GM23338 (cell line): ENCODE results near the gene KIAA0586. TPM values are rescaled to one million over a fixed set of nuclear protein-coding genes. Genes with fewer than 3 reads are reported as not detected.

Experiments used
- ATAC-seq: fragments of 200-7000 bp; cut with Tn5 transposase; 3 replicates; pipeline ENCODE4 v1.9.1; 2020
- DNase-seq: peaks from one replicate; pipeline ENCODE4 v3.0.0-alpha.2; 2015; ENCODE audit warnings: low spot score
- H2AFZ ChIP-seq: fragments of 200-600 bp; sonication (generic); 2 replicates; pipeline ENCODE4 v1.8.0; 2016; ENCODE audit warnings: antibody characterized with exemption, mild to moderate bottlenecking, moderate library complexity
- H3F3A ChIP-seq: fragments of 200-600 bp; sonication (generic); replicated peaks from 2 replicates; pipeline ENCODE4 v1.8.0; 2017; ENCODE audit warnings: antibody characterized with exemption, mixed run types, low read depth
- H3K27ac ChIP-seq: fragments of 200-600 bp; sonication (generic); 2 replicates; pipeline ENCODE4 v1.6.1; 2016; ENCODE audit warnings: low read depth
- H3K27me3 ChIP-seq: fragments of 200-600 bp; sonication (generic); 2 replicates; pipeline ENCODE4 v1.8.0; 2016; ENCODE audit warnings: mild to moderate bottlenecking, mixed run types, moderate library complexity; ENCODE audit not compliant: insufficient read depth
- H3K36me3 ChIP-seq: fragments of 200-600 bp; sonication (generic); 2 replicates; pipeline ENCODE4 v1.8.0; 2016; ENCODE audit warnings: mild to moderate bottlenecking; ENCODE audit not compliant: insufficient read depth
- H3K4me1 ChIP-seq: fragments of 200-600 bp; sonication (generic); 2 replicates; pipeline ENCODE4 v1.8.0; 2016; ENCODE audit warnings: mild to moderate bottlenecking, moderate library complexity; ENCODE audit not compliant: insufficient read depth
- H3K4me2 ChIP-seq: fragments of 200-600 bp; sonication (generic); 2 replicates; pipeline ENCODE4 v1.7.1; 2017; ENCODE audit warnings: mixed run types
- H3K4me3 ChIP-seq: fragments of 200-600 bp; sonication (generic); 2 replicates; pipeline ENCODE4 v1.6.1; 2016; ENCODE audit warnings: mixed run types
- H3K79me2 ChIP-seq: fragments of 200-600 bp; sonication (generic); replicated peaks from 2 replicates; pipeline ENCODE4 v1.8.0; 2017; ENCODE audit warnings: mild to moderate bottlenecking; ENCODE audit not compliant: insufficient read depth
- H3K9me2 ChIP-seq: fragments of 200-600 bp; sonication (generic); 2 replicates; pipeline ENCODE4 v1.8.0; 2017; ENCODE audit not compliant: insufficient read depth
- H4K20me1 ChIP-seq: fragments of 200-600 bp; sonication (generic); replicated peaks from 2 replicates; pipeline ENCODE4 v1.8.0; 2017; ENCODE audit warnings: mild to moderate bottlenecking; ENCODE audit not compliant: insufficient read depth
- H3K27ac Mint-ChIP-seq: 2 replicates; pipeline ENCODE4 v1.8.0; 2020; ENCODE audit warnings: inconsistent platforms, mild to moderate bottlenecking, moderate library complexity, mixed read lengths
- H3K27me3 Mint-ChIP-seq: 3 replicates; pipeline ENCODE4 v1.8.0; 2022; ENCODE audit warnings: low read depth, mild to moderate bottlenecking, moderate library complexity, mixed read lengths, inconsistent platforms; ENCODE audit not compliant: insufficient read depth, poor library complexity
- H3K36me3 Mint-ChIP-seq: 3 replicates; pipeline ENCODE4 v1.8.0; 2021; ENCODE audit warnings: low read depth, mild to moderate bottlenecking, inconsistent platforms, moderate library complexity, mixed read lengths
- H3K4me1 Mint-ChIP-seq: 3 replicates; pipeline ENCODE4 v1.8.0; 2020; ENCODE audit warnings: mild to moderate bottlenecking, inconsistent platforms, mixed read lengths
- H3K4me3 Mint-ChIP-seq: 3 replicates; pipeline ENCODE4 v1.8.0; 2021; ENCODE audit warnings: moderate library complexity, mild to moderate bottlenecking, inconsistent platforms, mixed read lengths
- H3K9me3 Mint-ChIP-seq: 3 replicates; pipeline ENCODE4 v1.8.0; 2020; ENCODE audit warnings: moderate library complexity, mild to moderate bottlenecking, inconsistent platforms, mixed read lengths
- CREB1 ChIP-seq: fragments of 250-450 bp; sonication (Bioruptor Pico); IDR thresholded peaks from 2 replicates; pipeline ENCODE4 v1.5.0; 2020; ENCODE audit warnings: low read depth, mild to moderate bottlenecking, moderate library complexity
- CTCF ChIP-seq, 2 experiments: fragments of 200-600 bp in 1 of 2; sonication (generic) in 1 of 2; conservative IDR thresholded peaks; 2 replicates each; pipeline versions ENCODE4 v1.5.1 to v1.6.1; 2016 to 2017; ENCODE audit warnings: antibody characterized with exemption in 2 of 2, low read depth in 2 of 2, mild to moderate bottlenecking in 2 of 2, moderate library complexity in 1 of 2
- EZH2 ChIP-seq: fragments of 200-600 bp; sonication (generic); IDR thresholded peaks from one replicate; pipeline ENCODE4 v1.8.0; 2017; ENCODE audit warnings: antibody characterized with exemption, mild to moderate bottlenecking, low read depth; ENCODE audit not compliant: unreplicated experiment
- EZH2phosphoT487 ChIP-seq: fragments of 200-600 bp; sonication (generic); IDR thresholded peaks from one replicate; pipeline ENCODE4 v1.8.1; 2018; ENCODE audit warnings: antibody characterized with exemption; ENCODE audit not compliant: unreplicated experiment
- JUNB ChIP-seq: IDR thresholded peaks from one replicate; pipeline ENCODE4 v1.6.1; 2016; ENCODE audit warnings: antibody characterized with exemption; ENCODE audit not compliant: unreplicated experiment
- NANOG ChIP-seq: IDR thresholded peaks from 2 replicates; pipeline ENCODE4 v1.6.1; 2016; ENCODE audit warnings: antibody characterized with exemption, borderline replicate concordance
- POLR2AphosphoS5 ChIP-seq: IDR thresholded peaks from 2 replicates; pipeline ENCODE4 v1.6.1; 2016; ENCODE audit warnings: antibody characterized with exemption, low read depth
- REST ChIP-seq: IDR thresholded peaks from one replicate; pipeline ENCODE4 v1.6.1; 2018; ENCODE audit warnings: antibody characterized with exemption; ENCODE audit not compliant: unreplicated experiment
- STAT1 ChIP-seq: IDR thresholded peaks from one replicate; pipeline ENCODE4 v1.6.1; 2016; ENCODE audit warnings: antibody characterized with exemption; ENCODE audit not compliant: unreplicated experiment
- ZNF114 ChIP-seq: fragments of 250-450 bp; sonication (Bioruptor Pico); IDR thresholded peaks from 2 replicates; pipeline ENCODE4 v1.5.0; 2020; ENCODE audit warnings: mild to moderate bottlenecking, moderate library complexity
- ZNF331 ChIP-seq: fragments of 250-450 bp; sonication (Bioruptor Pico); IDR thresholded peaks from 2 replicates; pipeline ENCODE4 v1.5.0; 2020; ENCODE audit warnings: low read depth, mild to moderate bottlenecking, moderate library complexity
- polyA plus RNA-seq: library from polyadenylated mRNA; unstranded; fragments of >200 nt; fragmentation: Nextera tagmentation; extraction: Ambion mirVana; gene quantifications from 2 replicates; pipeline ENCODE4 v1.2.1, GENCODE V29; 2016
- total RNA-seq: library from RNA; depleted of rRNA; stranded (reverse); fragments of >200 nt; shearing (Covaris generic); gene quantifications from 2 replicates; pipeline ENCODE4 v1.2.3, GENCODE V29; 2014
- TF ChIP-seq, protein P1 (sequence below): fragments of 250-450 bp; sonication (Bioruptor Pico); IDR thresholded peaks from 2 replicates; pipeline ENCODE4 v1.5.0; 2020; ENCODE audit warnings: mild to moderate bottlenecking, moderate library complexity
- TF ChIP-seq, protein P2 (sequence below): IDR thresholded peaks from 2 replicates; pipeline ENCODE4 v1.6.1; 2016; ENCODE audit warnings: antibody characterized with exemption

KIAA0586 gene
- total and polyA plus RNA-seq, 2 experiments from 2014 or later, result 22.2 to 23.7 TPM

GRCh38 chr14:58444627-58445026, 17.1 kb downstream of the KIAA0586 start:
- Histone ChIP-seq H3K4me3 (no peak overlapping the region), H3K79me2 (no peaks in the 10 kb centered on the region), H3K27ac (no peak overlapping the region), H3K4me1 (no peaks in the 10 kb centered on the region), H3K27me3 (no peaks in the 10 kb centered on the region), H3K36me3 (peaks cover 23% of the 10 kb centered on the region; the same call in 1 of the 2 replicates), H4K20me1 (no peaks in the 10 kb centered on the region), H2AFZ (no peak overlapping the region), H3K9me2 (no peaks in the 10 kb centered on the region), H3F3A (no peaks in the 10 kb centered on the region), H3K4me2 (no peak overlapping the region)
- DNase-seq, result no peak
- Mint-ChIP-seq H3K4me3 (no peak overlapping the region), H3K4me1 (no peaks in the 10 kb centered on the region), H3K27ac (no peak overlapping the region), H3K36me3 (peaks cover 21% of the 10 kb centered on the region), H3K27me3 (no peaks in the 10 kb centered on the region), H3K9me3 (no peaks in the 10 kb centered on the region)
- no peak for ATAC-seq
- TF ChIP-seq ZNF331 (CRISPR knock-in tag), result no peak
- TF ChIP-seq CTCF (conservative IDR thresholded peaks at IDR 0.05; ENCODE audit: low read depth in 2 of 2), result no peak
- no peak for TF ChIP-seq JUNB
- TF ChIP-seq, protein P1, sequence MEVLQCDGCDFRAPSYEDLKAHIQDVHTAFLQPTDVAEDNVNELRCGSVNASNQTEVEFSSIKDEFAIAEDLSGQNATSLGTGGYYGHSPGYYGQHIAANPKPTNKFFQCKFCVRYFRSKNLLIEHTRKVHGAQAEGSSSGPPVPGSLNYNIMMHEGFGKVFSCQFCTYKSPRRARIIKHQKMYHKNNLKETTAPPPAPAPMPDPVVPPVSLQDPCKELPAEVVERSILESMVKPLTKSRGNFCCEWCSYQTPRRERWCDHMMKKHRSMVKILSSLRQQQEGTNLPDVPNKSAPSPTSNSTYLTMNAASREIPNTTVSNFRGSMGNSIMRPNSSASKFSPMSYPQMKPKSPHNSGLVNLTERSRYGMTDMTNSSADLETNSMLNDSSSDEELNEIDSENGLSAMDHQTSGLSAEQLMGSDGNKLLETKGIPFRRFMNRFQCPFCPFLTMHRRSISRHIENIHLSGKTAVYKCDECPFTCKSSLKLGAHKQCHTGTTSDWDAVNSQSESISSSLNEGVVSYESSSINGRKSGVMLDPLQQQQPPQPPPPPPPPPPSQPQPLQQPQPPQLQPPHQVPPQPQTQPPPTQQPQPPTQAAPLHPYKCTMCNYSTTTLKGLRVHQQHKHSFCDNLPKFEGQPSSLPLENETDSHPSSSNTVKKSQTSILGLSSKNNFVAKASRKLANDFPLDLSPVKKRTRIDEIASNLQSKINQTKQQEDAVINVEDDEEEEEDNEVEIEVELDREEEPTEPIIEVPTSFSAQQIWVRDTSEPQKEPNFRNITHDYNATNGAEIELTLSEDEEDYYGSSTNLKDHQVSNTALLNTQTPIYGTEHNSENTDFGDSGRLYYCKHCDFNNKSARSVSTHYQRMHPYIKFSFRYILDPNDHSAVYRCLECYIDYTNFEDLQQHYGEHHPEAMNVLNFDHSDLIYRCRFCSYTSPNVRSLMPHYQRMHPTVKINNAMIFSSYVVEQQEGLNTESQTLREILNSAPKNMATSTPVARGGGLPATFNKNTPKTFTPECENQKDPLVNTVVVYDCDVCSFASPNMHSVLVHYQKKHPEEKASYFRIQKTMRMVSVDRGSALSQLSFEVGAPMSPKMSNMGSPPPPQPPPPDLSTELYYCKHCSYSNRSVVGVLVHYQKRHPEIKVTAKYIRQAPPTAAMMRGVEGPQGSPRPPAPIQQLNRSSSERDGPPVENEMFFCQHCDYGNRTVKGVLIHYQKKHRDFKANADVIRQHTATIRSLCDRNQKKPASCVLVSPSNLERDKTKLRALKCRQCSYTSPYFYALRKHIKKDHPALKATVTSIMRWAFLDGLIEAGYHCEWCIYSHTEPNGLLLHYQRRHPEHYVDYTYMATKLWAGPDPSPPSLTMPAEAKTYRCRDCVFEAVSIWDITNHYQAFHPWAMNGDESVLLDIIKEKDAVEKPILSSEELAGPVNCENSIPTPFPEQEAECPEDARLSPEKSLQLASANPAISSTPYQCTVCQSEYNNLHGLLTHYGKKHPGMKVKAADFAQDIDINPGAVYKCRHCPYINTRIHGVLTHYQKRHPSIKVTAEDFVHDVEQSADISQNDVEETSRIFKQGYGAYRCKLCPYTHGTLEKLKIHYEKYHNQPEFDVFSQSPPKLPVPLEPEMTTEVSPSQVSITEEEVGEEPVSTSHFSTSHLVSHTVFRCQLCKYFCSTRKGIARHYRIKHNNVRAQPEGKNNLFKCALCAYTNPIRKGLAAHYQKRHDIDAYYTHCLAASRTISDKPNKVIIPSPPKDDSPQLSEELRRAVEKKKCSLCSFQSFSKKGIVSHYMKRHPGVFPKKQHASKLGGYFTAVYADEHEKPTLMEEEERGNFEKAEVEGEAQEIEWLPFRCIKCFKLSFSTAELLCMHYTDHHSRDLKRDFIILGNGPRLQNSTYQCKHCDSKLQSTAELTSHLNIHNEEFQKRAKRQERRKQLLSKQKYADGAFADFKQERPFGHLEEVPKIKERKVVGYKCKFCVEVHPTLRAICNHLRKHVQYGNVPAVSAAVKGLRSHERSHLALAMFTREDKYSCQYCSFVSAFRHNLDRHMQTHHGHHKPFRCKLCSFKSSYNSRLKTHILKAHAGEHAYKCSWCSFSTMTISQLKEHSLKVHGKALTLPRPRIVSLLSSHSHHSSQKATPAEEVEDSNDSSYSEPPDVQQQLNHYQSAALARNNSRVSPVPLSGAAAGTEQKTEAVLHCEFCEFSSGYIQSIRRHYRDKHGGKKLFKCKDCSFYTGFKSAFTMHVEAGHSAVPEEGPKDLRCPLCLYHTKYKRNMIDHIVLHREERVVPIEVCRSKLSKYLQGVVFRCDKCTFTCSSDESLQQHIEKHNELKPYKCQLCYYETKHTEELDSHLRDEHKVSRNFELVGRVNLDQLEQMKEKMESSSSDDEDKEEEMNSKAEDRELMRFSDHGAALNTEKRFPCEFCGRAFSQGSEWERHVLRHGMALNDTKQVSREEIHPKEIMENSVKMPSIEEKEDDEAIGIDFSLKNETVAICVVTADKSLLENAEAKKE (CRISPR knock-in tag), result no peak
- TF ChIP-seq, protein P2, sequence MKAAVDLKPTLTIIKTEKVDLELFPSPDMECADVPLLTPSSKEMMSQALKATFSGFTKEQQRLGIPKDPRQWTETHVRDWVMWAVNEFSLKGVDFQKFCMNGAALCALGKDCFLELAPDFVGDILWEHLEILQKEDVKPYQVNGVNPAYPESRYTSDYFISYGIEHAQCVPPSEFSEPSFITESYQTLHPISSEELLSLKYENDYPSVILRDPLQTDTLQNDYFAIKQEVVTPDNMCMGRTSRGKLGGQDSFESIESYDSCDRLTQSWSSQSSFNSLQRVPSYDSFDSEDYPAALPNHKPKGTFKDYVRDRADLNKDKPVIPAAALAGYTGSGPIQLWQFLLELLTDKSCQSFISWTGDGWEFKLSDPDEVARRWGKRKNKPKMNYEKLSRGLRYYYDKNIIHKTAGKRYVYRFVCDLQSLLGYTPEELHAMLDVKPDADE, result no peak
- no peak for TF ChIP-seq REST
- no peak for TF ChIP-seq NANOG
- TF ChIP-seq CREB1, result no peak
- no peak for TF ChIP-seq POLR2AphosphoS5
- TF ChIP-seq EZH2phosphoT487, result no peak
- TF ChIP-seq EZH2, result no peak
- no peak for TF ChIP-seq ZNF114
- TF ChIP-seq STAT1, result no peak
